SK-N-SH (cell line): ENCODE results near the gene KCTD21. TPM values are rescaled to one million over a fixed set of nuclear protein-coding genes. Genes with fewer than 3 reads are reported as not detected.

Experiments used
- CTCF ChIA-PET: fragments of 300-600, 350-600 bp; formaldehyde crosslinking; extraction: SDS; loops from one replicate; lab custom pipeline; 2021; lab: Yijun Ruan, JAX
- POLR2A ChIA-PET: fragments of 350-600 bp; sonication (Branson Sonifier 250); formaldehyde crosslinking; extraction: SDS; loops from one replicate; lab custom pipeline; 2020; ENCODE audit warnings: antibody characterized with exemption, inconsistent platforms; lab: Yijun Ruan, JAX
- DNase-seq: peaks from one replicate; pipeline ENCODE4 v3.0.0; 2012
- H2AFZ ChIP-seq: fragments of 200-600 bp; sonication (generic); 2 replicates; pipeline ENCODE4 v1.8.1; 2016; ENCODE audit warnings: antibody characterized with exemption, mild to moderate bottlenecking, low read depth
- H3F3A ChIP-seq: fragments of 200-600 bp; sonication (generic); replicated peaks from 2 replicates; pipeline ENCODE3; 2016; ENCODE audit warnings: antibody characterized with exemption, mild to moderate bottlenecking; ENCODE audit not compliant: insufficient read depth
- H3K27ac ChIP-seq, 2 experiments: fragments of 200-500 bp in 1 of 2; fragments of 200-600 bp in 1 of 2; sonication (Bioruptor generic) in 1 of 2; sonication (generic), shearing (Covaris generic) in 1 of 2; 2 replicates each; pipeline versions ENCODE4 v1.5.1 to v1.6.1; 2014 to 2016; ENCODE audit warnings: low read depth in 2 of 2, inconsistent platforms in 1 of 2, low read length in 1 of 2, mild to moderate bottlenecking in 1 of 2, mixed read lengths in 1 of 2
- H3K27me3 ChIP-seq: fragments of 200-600 bp; sonication (generic), shearing (Covaris generic); 2 replicates; pipeline ENCODE4 v1.6.1; 2016; ENCODE audit warnings: mixed run types; ENCODE audit not compliant: insufficient read depth
- H3K36me3 ChIP-seq, 2 experiments: fragments of 200-500 bp in 1 of 2; fragments of 200-600 bp in 1 of 2; sonication (Bioruptor generic) in 1 of 2; sonication (generic) in 1 of 2; replicated peaks in 1 of 2; 2 replicates each; pipeline versions ENCODE3 to v1.5.1; 2014 to 2016; ENCODE audit warnings: low read length in 1 of 2, mild to moderate bottlenecking in 1 of 2; ENCODE audit not compliant: insufficient read depth in 2 of 2, control insufficient read depth in 1 of 2
- H3K4me1 ChIP-seq, 2 experiments: fragments of 200-500 bp in 1 of 2; fragments of 200-600 bp in 1 of 2; sonication (Bioruptor generic) in 1 of 2; sonication (generic), shearing (Covaris generic) in 1 of 2; 2 replicates each; pipeline versions ENCODE4 v1.5.1 to v1.6.1; 2014 to 2016; ENCODE audit warnings: low read depth in 1 of 2, low read length in 1 of 2, mixed run types in 1 of 2; ENCODE audit not compliant: insufficient read depth in 2 of 2, control insufficient read depth in 1 of 2
- H3K4me2 ChIP-seq: fragments of 200-600 bp; sonication (generic), shearing (Covaris generic); 2 replicates; pipeline ENCODE4 v1.6.1; 2017; ENCODE audit warnings: mixed run types
- H3K4me3 ChIP-seq, 2 experiments: fragments of 200-500 bp in 1 of 2; fragments of 200-600 bp in 1 of 2; sonication (Bioruptor generic) in 1 of 2; sonication (generic), shearing (Covaris generic) in 1 of 2; 2 replicates each; pipeline versions ENCODE4 v1.5.1 to v1.8.1; 2014 to 2016; ENCODE audit warnings: low read depth in 2 of 2, inconsistent platforms in 1 of 2, low read length in 1 of 2, mild to moderate bottlenecking in 1 of 2, mixed read lengths in 1 of 2, moderate library complexity in 1 of 2
- H3K79me2 ChIP-seq: fragments of 200-600 bp; sonication (generic); 2 replicates; pipeline ENCODE4 v1.8.1; 2017; ENCODE audit warnings: mild to moderate bottlenecking; ENCODE audit not compliant: insufficient read depth
- H3K9ac ChIP-seq: fragments of 200-600 bp; sonication (generic); 2 replicates; pipeline ENCODE4 v1.6.1; 2017; ENCODE audit warnings: mixed run types
- H3K9me2 ChIP-seq: fragments of 200-600 bp; sonication (generic); 2 replicates; pipeline ENCODE4 v1.6.1; 2017; ENCODE audit warnings: mixed run types
- H3K9me3 ChIP-seq: fragments of 200-600 bp; sonication (generic); 2 replicates; pipeline ENCODE4 v1.6.1; 2017; ENCODE audit warnings: mixed run types, mild to moderate bottlenecking, moderate library complexity
- H4K20me1 ChIP-seq: fragments of 200-600 bp; sonication (generic); 2 replicates; pipeline ENCODE4 v1.6.1; 2017; ENCODE audit warnings: mild to moderate bottlenecking, mixed run types; ENCODE audit not compliant: insufficient read depth
- ELF1 ChIP-seq: IDR thresholded peaks from 2 replicates; pipeline ENCODE4 v1.4.0; 2012
- EZH2phosphoT487 ChIP-seq: fragments of 200-600 bp; sonication (generic); IDR thresholded peaks from 2 replicates; pipeline ENCODE4 v1.6.1; 2017; ENCODE audit warnings: low read depth, mixed run types, mild to moderate bottlenecking, antibody characterized with exemption, moderate library complexity, borderline replicate concordance
- FOXM1 ChIP-seq: IDR thresholded peaks from 2 replicates; pipeline ENCODE4 v1.4.0; 2012; ENCODE audit warnings: low read depth, mild to moderate bottlenecking
- MXI1 ChIP-seq: IDR thresholded peaks from 2 replicates; pipeline ENCODE4 v1.6.1; 2012; ENCODE audit warnings: mild to moderate bottlenecking, low read depth, low read length, improper control_type of control experiment
- NFIC ChIP-seq: IDR thresholded peaks from 2 replicates; pipeline ENCODE4 v1.4.0; 2012; ENCODE audit warnings: borderline replicate concordance
- NRF1 ChIP-seq: IDR thresholded peaks from 2 replicates; pipeline ENCODE4 v1.6.1; 2012; ENCODE audit warnings: low read depth, mild to moderate bottlenecking, low read length
- POLR2AphosphoS5 ChIP-seq: IDR thresholded peaks from 2 replicates; pipeline ENCODE4 v1.6.1; 2012; ENCODE audit warnings: low read depth, low read length
- RCOR1 ChIP-seq: fragments of 150-350 bp; IDR thresholded peaks from 2 replicates; pipeline ENCODE4 v1.6.1; 2017; ENCODE audit warnings: antibody characterized with exemption, low read length
- RXRA ChIP-seq: IDR thresholded peaks from 2 replicates; pipeline ENCODE4 v1.4.0; 2012; ENCODE audit warnings: low read depth, mild to moderate bottlenecking, borderline replicate concordance
- SMC3 ChIP-seq: IDR thresholded peaks from 2 replicates; pipeline ENCODE4 v1.6.1; 2012; ENCODE audit warnings: low read depth, low read length, improper control_type of control experiment
- TAF1 ChIP-seq: IDR thresholded peaks from 2 replicates; pipeline ENCODE4 v1.6.1; 2012; ENCODE audit warnings: low read depth, mild to moderate bottlenecking, low read length, moderate library complexity, borderline replicate concordance
- TCF12 ChIP-seq: IDR thresholded peaks from 2 replicates; pipeline ENCODE4 v1.4.0; 2012
- WGBS: methylation state at CpG from one replicate; pipeline ENCODE4 v1.1.6; 2017; ENCODE audit warnings: low lambda C conversion rate; 5-methylcytosine and 5-hydroxymethylcytosine counted together
- polyA plus RNA-seq, 3 experiments: library from polyadenylated mRNA; depleted of rRNA; stranded (reverse); fragments of >200 nt; gene quantifications; 2 replicates each; pipeline ENCODE4 v1.2.3, GENCODE V29; 2012
- TF ChIP-seq, protein P1 (sequence below): IDR thresholded peaks from 2 replicates; pipeline ENCODE4 v1.4.0; 2012; ENCODE audit warnings: low read depth, borderline replicate concordance
- TF ChIP-seq, protein P2 (sequence below): IDR thresholded peaks from 2 replicates; pipeline ENCODE4; 2012
- TF ChIP-seq, protein P3 (sequence below): fragments of 200-600 bp; sonication (generic); IDR thresholded peaks from 2 replicates; pipeline ENCODE4 v1.6.1; 2017; ENCODE audit warnings: antibody characterized with exemption, mild to moderate bottlenecking, moderate library complexity
- TF ChIP-seq, protein P4 (sequence below): IDR thresholded peaks from 2 replicates; pipeline ENCODE4 v1.4.0; 2012; ENCODE audit warnings: low read depth

The KCTD21 gene
- polyA plus RNA-seq, 1 of the 3 experiments (the other 2 are of a cell fraction): 5.0 TPM

DNA sequence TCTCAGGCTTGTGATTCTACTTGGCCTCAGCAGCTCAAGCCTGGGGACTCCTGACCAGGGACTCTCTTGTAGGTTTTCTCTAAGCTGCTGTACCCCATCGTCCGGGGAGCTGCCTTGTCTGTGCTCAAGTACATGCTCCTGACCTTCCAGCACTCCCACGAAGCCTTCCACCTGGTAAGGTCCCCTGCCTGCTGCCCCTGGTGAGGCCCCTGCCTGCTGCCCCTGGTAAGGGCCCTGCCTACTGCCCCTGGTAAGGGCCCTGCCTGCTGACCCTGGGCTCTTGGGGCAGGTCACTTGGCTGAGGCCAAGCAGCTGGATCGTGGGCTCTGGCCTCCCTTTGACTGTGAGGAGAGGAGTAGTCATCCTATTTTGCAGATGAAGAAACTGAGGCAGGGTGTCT lies 11.6 kb upstream of the KCTD21 start:
- no peaks in the 10 kb centered on the region for H3K9me2 ChIP-seq
- peaks cover 7% of the 10 kb centered on the region; the same call in 1 of the 2 replicates for H3K79me2 ChIP-seq
- no peak overlapping the region for H3K4me3 ChIP-seq
- no peak for TF ChIP-seq MXI1
- TF ChIP-seq RXRA: no peak
- TF ChIP-seq, protein P1, sequence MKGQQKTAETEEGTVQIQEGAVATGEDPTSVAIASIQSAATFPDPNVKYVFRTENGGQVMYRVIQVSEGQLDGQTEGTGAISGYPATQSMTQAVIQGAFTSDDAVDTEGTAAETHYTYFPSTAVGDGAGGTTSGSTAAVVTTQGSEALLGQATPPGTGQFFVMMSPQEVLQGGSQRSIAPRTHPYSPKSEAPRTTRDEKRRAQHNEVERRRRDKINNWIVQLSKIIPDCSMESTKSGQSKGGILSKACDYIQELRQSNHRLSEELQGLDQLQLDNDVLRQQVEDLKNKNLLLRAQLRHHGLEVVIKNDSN: no peak
- TF ChIP-seq, protein P2, sequence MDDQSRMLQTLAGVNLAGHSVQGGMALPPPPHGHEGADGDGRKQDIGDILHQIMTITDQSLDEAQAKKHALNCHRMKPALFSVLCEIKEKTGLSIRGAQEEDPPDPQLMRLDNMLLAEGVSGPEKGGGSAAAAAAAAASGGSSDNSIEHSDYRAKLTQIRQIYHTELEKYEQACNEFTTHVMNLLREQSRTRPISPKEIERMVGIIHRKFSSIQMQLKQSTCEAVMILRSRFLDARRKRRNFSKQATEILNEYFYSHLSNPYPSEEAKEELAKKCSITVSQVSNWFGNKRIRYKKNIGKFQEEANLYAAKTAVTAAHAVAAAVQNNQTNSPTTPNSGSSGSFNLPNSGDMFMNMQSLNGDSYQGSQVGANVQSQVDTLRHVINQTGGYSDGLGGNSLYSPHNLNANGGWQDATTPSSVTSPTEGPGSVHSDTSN: no peak
- TF ChIP-seq POLR2AphosphoS5: no peak
- TF ChIP-seq NFIC: no peak
- no peak for TF ChIP-seq SMC3
- no peak for TF ChIP-seq FOXM1
- no peak for TF ChIP-seq TAF1
- TF ChIP-seq EZH2phosphoT487: no peak
- TF ChIP-seq RCOR1: no peak
- TF ChIP-seq, protein P3, sequence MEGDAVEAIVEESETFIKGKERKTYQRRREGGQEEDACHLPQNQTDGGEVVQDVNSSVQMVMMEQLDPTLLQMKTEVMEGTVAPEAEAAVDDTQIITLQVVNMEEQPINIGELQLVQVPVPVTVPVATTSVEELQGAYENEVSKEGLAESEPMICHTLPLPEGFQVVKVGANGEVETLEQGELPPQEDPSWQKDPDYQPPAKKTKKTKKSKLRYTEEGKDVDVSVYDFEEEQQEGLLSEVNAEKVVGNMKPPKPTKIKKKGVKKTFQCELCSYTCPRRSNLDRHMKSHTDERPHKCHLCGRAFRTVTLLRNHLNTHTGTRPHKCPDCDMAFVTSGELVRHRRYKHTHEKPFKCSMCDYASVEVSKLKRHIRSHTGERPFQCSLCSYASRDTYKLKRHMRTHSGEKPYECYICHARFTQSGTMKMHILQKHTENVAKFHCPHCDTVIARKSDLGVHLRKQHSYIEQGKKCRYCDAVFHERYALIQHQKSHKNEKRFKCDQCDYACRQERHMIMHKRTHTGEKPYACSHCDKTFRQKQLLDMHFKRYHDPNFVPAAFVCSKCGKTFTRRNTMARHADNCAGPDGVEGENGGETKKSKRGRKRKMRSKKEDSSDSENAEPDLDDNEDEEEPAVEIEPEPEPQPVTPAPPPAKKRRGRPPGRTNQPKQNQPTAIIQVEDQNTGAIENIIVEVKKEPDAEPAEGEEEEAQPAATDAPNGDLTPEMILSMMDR: no peak
- TF ChIP-seq ELF1: no peak
- no peak overlapping the region for H3K4me2 ChIP-seq
- H2AFZ ChIP-seq: no peak overlapping the region
- WGBS: 100% methylated on average over 3 of the region's 4 CpGs
- H3K27ac ChIP-seq: no peak overlapping the region
- H3K9me3 ChIP-seq: no peaks in the 10 kb centered on the region
- no peaks in the 10 kb centered on the region for H3F3A ChIP-seq
- no peaks in the 10 kb centered on the region for H3K27me3 ChIP-seq
- no peak overlapping the region for H3K9ac ChIP-seq
- POLR2A ChIA-PET: no interaction called here
- H3K36me3 ChIP-seq: peaks cover 0 to 35% of the 10 kb centered on the region in 2 experiments
- H4K20me1 ChIP-seq: no peaks in the 10 kb centered on the region
- DNase-seq: no peak
- CTCF ChIA-PET: interaction anchor here (1.1 kb wide), 1 partner anchor 8 kb away, joined by 3 read pairs; no protein-coding TSS in a partner anchor
- H3K4me1 ChIP-seq: no peaks in the 10 kb centered on the region; a peak in 1 of 4 replicates

DNA sequence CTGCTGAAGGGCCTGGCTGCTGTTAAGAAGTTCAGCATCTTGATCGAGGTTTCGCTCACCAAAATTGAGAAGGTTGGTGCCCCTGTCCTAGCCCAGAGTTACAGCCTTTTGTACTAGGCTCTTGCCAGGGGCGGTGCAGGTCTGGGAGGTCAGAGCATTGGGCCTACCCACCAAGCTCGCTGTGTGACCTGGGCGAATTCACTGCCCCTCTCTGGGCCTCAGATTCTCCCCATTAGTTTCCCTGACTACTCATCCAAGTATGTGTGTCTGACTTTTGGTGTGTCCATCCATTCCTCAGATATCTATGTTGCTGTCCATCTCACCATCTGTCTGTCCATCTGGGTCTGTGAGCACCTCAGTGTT lies 11.2 kb upstream of the KCTD21 start:
- TF ChIP-seq TCF12 (no peak), EZH2phosphoT487 (no peak), RCOR1 (no peak), NRF1 (no peak)
- TF ChIP-seq, protein P4, sequence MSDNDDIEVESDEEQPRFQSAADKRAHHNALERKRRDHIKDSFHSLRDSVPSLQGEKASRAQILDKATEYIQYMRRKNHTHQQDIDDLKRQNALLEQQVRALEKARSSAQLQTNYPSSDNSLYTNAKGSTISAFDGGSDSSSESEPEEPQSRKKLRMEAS: no peak
- TF ChIP-seq, protein P1: no peak
- Histone ChIP-seq H3K9me3 (no peaks in the 10 kb centered on the region), H3K4me3 (no peak overlapping the region), H3K4me2 (no peak overlapping the region), H3K79me2 (peaks cover 7% of the 10 kb centered on the region; the same call in 1 of the 2 replicates), H3K4me1 (no peaks in the 10 kb centered on the region; a peak in 1 of 4 replicates), H3K36me3 (peaks cover 0 to 35% of the 10 kb centered on the region in 2 experiments), H3K9ac (no peak overlapping the region), H3K27ac (no peak overlapping the region), H3K27me3 (no peaks in the 10 kb centered on the region), H3K9me2 (no peaks in the 10 kb centered on the region), H2AFZ (no peak overlapping the region), H3F3A (no peaks in the 10 kb centered on the region), H4K20me1 (0 out of 2 replicates have a peak, but pooled peaks cover 2% of the 10 kb centered on the region)
- 94% methylated on average over 3 of the region's 5 CpGs for WGBS
- no peak for DNase-seq
- ChIA-PET CTCF (interaction anchor here (1.1 kb wide), 1 partner anchor 9 kb away, joined by 3 read pairs; no protein-coding TSS in a partner anchor), POLR2A (no interaction called here)
